Superior temporal gyrus (tissue), 1 donor: ENCODE measurements around the gene CNFN.
"Not testable (repeated sequence)": the region's sequence is repeated elsewhere in the genome, so short reads cannot be mapped to it uniquely, and the experiment has no call there.

Experiments used
- DNase-seq: peaks from one replicate; pipeline ENCODE4 v3.0.0-alpha.2; 2016; ENCODE audit errors: extremely low spot score

CNFN gene

GRCh38 chr19:42351079-42351735 is 38.9 kb downstream of the CNFN start:
- no peak for DNase-seq

- no peak for DNase-seq
These were observed 39.7 kb downstream of the CNFN start for GRCh38 chr19:42350417-42350816.

GRCh38 chr19:42349378-42350107 is 40.6 kb downstream of the CNFN start:
- DNase-seq: no peak

- DNase-seq: no peak
These were observed 41.9 kb downstream of the CNFN start for GRCh38 chr19:42348211-42348610.

GRCh38 chr19:42345191-42345812 is 44.8 kb downstream of the CNFN start:
- no peak for DNase-seq

GRCh38 chr19:42344336-42344893 is 45.7 kb downstream of the CNFN start:
- no peak for DNase-seq

- no peak for DNase-seq
These were observed 46.6 kb downstream of the CNFN start for GRCh38 chr19:42343344-42344110.

GRCh38 chr19:42339922-42340321 is 50.2 kb downstream of the CNFN start:
- DNase-seq: not testable (repeated sequence)

GRCh38 chr19:42339126-42339860 is 50.8 kb downstream of the CNFN start:
- not testable (repeated sequence) for DNase-seq
